OCI-LY7 (cell line): Measurements from ENCODE around the gene DMD.

Source experiments
- EZH2phosphoT487 ChIP-seq: fragments of 200-600 bp; sonication (generic); IDR thresholded peaks from 2 replicates; pipeline ENCODE4 v1.6.1; 2018; ENCODE audit warnings: low read depth, borderline replicate concordance, mild to moderate bottlenecking, mixed run types, antibody characterized with exemption, low read length, moderate library complexity, mixed read lengths
- TF ChIP-seq, protein P1 (sequence below): fragments of 200-600 bp; sonication (generic); conservative IDR thresholded peaks from 2 replicates; pipeline ENCODE4 v1.5.1; 2014; ENCODE audit warnings: mild to moderate bottlenecking, antibody characterized with exemption, low read length, moderate library complexity, mixed read lengths

DNA sequence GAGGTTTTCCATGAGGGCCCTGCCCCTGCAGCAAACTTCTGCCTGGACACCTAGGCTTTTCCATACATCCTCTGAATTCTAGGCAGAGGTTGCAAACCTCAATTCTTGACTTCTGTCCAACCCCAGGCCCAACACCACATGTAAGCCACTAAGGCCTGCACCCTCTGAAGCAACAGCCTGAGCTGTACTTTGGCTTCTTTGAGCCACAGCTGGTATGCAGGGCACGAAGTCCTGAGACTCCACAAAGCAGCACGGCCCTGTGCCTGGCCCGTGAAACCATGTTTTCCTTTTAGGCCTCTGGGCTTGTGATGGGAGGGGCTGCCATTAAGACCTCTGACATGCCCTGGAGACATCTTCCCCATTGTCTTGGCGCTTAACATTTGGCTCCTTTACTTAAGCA, 1411.1 kb downstream of the DMD start:
- TF ChIP-seq, protein P1, sequence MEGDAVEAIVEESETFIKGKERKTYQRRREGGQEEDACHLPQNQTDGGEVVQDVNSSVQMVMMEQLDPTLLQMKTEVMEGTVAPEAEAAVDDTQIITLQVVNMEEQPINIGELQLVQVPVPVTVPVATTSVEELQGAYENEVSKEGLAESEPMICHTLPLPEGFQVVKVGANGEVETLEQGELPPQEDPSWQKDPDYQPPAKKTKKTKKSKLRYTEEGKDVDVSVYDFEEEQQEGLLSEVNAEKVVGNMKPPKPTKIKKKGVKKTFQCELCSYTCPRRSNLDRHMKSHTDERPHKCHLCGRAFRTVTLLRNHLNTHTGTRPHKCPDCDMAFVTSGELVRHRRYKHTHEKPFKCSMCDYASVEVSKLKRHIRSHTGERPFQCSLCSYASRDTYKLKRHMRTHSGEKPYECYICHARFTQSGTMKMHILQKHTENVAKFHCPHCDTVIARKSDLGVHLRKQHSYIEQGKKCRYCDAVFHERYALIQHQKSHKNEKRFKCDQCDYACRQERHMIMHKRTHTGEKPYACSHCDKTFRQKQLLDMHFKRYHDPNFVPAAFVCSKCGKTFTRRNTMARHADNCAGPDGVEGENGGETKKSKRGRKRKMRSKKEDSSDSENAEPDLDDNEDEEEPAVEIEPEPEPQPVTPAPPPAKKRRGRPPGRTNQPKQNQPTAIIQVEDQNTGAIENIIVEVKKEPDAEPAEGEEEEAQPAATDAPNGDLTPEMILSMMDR = no peak
- TF ChIP-seq EZH2phosphoT487 = no peak
